GM21825 (cell line): Measurements from ENCODE around the gene PPA1.
"Not testable (repeated sequence)": the region's sequence is repeated elsewhere in the genome, so short reads cannot be mapped to it uniquely, and the experiment has no call there.

Source experiments
- ATAC-seq: cut with Tn5 transposase; IDR thresholded peaks from one replicate; pipeline ENCODE4 v1.9.1; 2021; ENCODE audit warnings: mild to moderate bottlenecking, moderate library complexity; ENCODE audit not compliant: unreplicated experiment

The PPA1 gene

GRCh38 chr10:70175516-70175915 is 57.7 kb downstream of the PPA1 start:
- ATAC-seq = no peak

- ATAC-seq = no peak
Measured at GRCh38 chr10:70174058-70174741, 59.0 kb downstream of the PPA1 start.

- ATAC-seq = no peak
Measured at GRCh38 chr10:70169649-70170364, 63.4 kb downstream of the PPA1 start.

GRCh38 chr10:70169011-70169410 is 64.2 kb downstream of the PPA1 start:
- ATAC-seq = no peak

GRCh38 chr10:70167246-70167645 is 66.0 kb downstream of the PPA1 start:
- no peak for ATAC-seq

GRCh38 chr10:70166394-70166793 is 66.8 kb downstream of the PPA1 start:
- no peak for ATAC-seq

GRCh38 chr10:70164163-70164562 is 69.1 kb downstream of the PPA1 start:
- no peak for ATAC-seq

- no peak for ATAC-seq
Measured at GRCh38 chr10:70163448-70163847, 69.8 kb downstream of the PPA1 start.

- ATAC-seq = no peak
Measured at GRCh38 chr10:70162892-70163201, 70.4 kb downstream of the PPA1 start.

- no peak for ATAC-seq
Measured at GRCh38 chr10:70162151-70162891, 70.9 kb downstream of the PPA1 start.

GRCh38 chr10:70160798-70161197 is 72.4 kb downstream of the PPA1 start:
- ATAC-seq = no peak

GRCh38 chr10:70159366-70159765 is 73.9 kb downstream of the PPA1 start:
- ATAC-seq = not testable (repeated sequence)

GRCh38 chr10:70158113-70158512 is 75.1 kb downstream of the PPA1 start:
- no peak for ATAC-seq

- no peak for ATAC-seq
Measured at GRCh38 chr10:70155255-70155838, 77.9 kb downstream of the PPA1 start.
